NCI-H1105 treated with DMSO at 0.1 percent for 48 hours (cell line): Measurements from ENCODE around the gene LGR6.
"Not testable (repeated sequence)": the region's sequence is repeated elsewhere in the genome, so short reads cannot be mapped to it uniquely, and the experiment has no call there.

Experiments used
- DNase-seq: peaks from one replicate; lab custom pipeline; 2025; lab: John Stamatoyannopoulos, UW

LGR6 gene

DNA sequence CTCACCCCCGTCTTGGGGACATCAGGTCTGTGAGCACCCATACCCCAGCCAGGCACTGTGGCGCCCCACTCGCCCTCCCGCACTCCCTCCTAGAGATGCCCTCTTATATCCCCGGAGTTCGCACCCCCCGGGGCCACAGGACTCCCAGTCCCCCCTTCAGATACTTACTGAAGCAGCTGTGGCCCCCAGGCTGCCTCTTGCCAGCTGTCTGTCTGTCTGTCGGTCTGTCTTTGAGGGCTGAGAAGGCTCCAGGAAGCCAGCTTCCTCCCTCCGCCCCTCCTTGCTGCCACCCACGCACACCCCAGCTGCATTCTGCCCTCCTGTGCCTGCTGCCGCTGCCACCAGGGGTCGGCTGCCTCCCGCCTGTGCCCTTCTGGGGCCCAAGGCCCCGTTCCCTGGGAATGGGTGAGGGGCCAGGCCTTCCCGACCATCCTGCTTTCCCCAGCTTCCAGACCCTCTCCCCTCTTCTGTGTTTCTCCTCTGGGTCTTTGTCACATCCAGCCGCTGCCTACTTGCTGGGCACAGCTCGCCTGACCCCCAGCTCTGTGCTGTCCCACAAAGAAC, 33.1 kb upstream of the LGR6 start, which contains the start of gene PTPN7:
Gene PTPN7 (minus strand): TSS at position 226 of the 564 bp plus-strand sequence. CDS start 1,200 bp downstream, outside the sequence.
- no peak for DNase-seq

DNA sequence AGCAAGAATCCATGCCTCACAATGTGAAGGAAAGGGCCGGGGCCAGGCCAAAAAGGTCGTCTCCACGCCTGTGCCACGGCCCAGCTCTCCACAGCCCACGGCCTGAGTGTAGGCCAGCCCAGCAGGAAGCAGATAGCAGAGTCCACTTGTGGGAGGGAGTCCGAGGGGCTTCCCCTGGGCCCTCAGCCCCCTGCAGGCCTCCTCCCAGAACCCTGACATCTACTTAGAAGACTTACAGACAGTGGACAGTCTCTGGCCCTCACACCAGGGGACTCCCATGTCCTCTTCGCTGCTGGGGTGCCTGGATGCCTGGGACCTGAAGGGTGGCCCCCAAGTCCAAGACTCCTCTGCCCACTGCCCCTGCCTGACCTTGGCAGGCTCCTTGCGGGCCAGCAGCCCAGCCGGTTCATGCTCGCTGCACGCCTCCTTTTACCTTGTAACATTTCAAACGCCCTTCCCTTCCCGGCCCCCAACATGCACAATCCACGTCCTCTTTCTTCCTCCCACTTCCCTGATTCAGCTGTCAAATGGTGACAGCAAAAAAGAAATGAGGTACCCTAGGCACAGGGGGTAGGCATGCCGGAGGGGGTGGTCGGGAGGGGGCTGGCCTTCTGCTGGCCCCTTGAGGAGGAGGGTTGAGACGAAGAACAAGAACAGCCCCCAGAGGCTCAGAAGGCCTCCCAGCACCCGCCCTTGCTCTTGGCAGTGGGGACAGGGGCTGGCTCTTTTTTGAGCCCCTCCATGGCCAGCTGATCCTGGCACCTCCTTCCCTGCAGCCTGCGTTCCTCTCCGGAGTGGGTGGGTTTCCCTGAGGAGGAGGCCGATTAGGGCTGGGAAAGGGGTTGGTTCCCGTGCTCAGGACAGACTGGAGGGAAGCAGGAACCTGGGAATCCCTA, 32.2 kb upstream of the LGR6 start:
- no peak for DNase-seq

- no peak for DNase-seq
Observed at GRCh38 chr1:202162047-202162417, 31.6 kb upstream of the LGR6 start.

- no peak for DNase-seq
Observed at GRCh38 chr1:202162418-202163280, 30.9 kb upstream of the LGR6 start.

- DNase-seq: no peak
Observed at GRCh38 chr1:202163281-202164270, 30.0 kb upstream of the LGR6 start.

DNA sequence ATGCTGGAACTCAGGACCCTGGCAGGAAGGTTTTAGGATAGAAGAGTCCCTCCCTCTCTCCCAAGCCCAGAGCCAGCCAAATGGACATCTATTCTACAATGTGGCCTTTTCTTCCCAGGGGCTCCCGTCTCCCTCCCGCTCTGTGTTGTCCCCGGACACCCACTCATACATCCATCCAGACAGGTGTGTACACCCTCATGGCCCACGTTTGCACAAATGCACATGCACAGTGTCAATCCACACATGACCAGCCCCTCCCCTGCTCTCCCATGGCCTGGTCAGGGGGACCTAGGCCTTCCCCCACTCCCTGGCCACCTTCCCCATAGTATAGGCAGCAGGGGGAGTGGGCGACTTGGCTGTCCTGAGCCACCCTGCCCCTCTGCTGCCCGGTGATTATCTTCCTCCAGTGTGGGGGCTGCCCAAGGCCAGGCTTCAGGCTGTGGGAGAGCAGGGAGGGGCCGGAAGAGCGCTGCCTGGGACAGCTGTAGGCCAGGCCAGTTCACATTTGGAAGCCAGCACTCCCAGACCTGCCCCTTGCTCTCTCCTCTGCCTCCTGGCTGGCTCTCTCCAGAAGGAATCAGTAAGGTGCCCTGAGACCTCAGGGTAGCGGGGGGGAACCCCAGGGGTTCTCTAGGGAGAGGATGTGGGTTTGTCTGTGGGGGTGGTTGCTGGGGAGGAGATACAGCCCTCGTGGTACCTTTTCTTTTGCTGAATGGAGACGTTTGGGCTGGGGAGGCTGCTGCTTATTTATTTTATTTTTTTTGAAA, 29.1 kb upstream of the LGR6 start:
- DNase-seq: no peak

DNA sequence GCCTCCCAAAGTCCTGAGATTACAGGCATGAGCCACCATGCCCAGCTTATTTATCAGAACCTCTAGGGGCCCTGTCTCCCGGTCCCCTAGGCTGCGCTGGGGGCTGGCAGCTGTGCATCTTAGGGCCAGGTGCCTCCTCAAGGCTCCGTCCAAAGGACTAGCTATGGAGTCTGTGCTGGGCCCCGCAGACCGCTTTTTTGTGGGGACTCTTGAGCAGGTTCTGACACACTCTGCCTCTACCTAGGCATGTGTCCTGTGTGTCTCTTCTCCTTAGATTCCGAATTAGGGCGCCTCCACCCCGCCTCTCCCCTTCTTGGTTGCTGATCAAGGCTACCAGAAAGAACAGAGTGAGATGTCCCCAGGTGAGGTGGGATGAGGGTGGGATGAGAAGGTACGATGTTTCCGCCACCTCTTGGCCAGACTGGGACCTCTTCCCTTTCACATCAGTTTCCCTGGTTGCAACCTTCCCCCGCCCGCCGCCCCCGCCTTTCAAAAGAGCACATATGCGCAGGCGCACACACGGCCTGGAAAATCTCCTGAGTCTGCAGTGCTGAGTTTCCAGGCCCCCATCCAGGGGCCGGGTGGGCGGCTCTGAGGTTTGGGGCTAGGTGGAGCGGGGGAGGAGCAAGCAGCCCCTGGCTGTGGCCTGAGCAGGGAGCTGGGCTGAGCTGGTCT, 28.2 kb upstream of the LGR6 start:
- DNase-seq: no peak

DNA sequence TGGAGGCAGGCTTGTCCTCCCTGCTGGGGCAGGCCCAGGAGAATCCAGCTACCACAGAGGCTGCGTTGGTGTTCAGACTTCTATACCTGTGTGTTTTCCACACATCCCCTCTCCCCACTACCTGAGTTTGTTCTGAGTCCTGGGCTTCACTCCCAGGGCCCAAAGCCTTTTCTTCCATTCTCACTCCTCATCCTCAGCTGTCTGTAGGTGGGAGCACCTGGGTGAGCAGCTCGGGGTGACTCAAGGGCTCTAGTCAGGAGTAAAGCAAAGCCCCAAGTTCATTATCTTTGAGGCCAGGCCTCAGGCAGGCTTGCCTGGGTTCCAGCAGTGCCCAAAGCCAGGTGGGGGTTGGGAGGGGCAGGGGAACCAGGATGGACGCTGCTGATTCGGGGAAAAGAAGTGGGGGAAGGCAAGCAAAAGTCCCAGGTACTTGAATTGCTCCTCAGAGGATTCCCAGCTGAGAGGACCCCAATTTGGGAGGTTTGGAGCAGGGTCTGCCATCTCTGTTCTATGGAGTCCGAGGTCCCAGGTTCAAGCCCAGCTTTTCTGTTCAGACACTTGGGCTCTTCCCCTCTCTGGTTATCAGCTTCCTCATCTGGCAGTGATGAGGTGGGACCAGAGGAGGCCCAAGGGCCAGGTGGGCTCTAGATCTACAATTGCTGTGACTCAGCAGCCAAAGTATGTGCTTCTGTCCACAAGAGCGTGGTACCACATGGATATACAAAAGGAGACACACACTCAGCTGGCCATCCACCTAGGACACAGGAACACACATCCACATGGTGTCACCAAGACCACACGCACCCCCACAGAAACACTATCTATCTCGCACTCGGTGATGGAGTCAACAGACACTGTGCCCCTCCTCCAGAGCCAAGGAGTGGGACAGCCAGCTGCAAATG, 27.4 kb upstream of the LGR6 start:
- DNase-seq: no peak

- DNase-seq: not testable (repeated sequence)
Observed at GRCh38 chr1:202167054-202167453, 26.5 kb upstream of the LGR6 start.

- peak; percentile 48 for DNase-seq
Observed at GRCh38 chr1:202167708-202168415, 25.7 kb upstream of the LGR6 start.

DNA sequence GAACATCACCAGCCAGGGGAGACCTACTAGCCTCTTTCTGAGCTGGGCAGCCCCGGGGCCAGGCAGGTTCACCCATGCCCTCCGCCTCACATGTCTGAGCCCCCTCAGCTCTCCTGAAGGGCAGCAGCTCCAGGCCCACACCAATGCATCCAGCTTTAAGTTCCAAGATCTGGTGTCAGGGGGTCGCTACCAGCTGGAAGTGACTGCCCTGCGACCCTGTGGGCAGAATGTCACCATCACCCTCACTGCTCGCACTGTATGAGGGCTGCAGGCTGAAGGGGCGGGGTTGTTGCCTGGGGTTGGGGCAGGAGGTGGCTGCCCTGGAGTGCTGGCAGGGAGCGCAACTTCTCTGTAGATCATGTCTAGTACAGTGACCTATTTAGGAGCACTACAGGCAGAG, 24.7 kb upstream of the LGR6 start:
- DNase-seq: no peak

DNA sequence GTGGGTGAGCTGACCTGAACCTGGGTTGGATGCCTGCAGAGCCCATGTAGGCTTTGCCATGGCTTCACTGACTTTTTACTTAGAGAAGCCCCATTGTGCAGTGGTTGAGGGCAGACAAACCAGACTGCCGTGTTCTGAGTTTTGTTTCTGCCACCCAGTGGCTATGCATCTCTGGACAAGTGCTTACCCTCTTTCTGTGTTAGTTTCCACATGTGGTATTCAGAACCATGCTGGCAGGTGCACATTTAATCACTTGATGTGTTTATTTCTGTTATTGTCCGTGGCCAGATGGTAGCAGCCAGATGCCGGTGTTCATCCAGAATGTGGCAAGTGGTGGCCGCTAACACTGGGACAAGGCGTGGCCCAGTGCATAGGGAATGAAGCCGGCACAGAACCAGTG, 22.9 kb upstream of the LGR6 start:
- no peak for DNase-seq

- DNase-seq: no peak
Observed at GRCh38 chr1:202171292-202172014, 22.1 kb upstream of the LGR6 start.

DNA sequence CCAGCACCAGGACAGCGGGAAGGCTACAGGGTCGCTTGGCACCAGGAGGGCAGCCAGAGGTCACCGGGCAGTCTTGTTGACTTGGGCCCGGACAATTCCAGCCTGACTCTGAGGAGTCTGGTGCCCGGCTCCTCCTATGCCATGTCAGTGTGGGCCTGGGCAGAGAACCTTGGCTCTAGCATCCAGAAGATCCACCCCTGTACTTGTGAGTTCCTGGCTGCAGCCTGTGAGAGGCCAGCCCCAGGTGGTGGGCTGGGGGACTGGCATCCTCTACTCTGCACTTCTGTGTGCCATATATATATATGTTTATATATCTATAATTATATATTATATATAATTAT, 21.6 kb upstream of the LGR6 start:
- no peak for DNase-seq

DNA sequence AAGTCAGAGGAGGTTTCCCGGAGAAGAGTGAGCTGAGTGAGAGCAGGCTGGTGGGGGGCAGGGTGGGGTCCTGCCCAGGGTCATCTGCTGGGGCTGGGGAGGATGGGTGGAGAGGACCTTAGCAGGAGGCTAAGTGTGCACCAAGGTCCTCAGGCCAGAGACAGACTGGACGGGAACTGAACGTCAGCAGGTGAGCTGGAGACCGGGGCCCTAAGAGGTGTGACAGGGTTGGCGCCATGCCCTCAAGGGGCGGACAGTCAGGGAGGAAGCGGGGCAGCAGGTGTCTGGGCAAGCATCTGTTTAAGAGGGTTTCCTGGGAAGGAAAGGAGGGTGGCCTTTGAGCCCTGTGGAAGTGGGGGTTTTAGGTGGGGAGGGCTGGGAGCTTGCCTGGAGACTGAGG, 19.6 kb upstream of the LGR6 start:
- DNase-seq: no peak

DNA sequence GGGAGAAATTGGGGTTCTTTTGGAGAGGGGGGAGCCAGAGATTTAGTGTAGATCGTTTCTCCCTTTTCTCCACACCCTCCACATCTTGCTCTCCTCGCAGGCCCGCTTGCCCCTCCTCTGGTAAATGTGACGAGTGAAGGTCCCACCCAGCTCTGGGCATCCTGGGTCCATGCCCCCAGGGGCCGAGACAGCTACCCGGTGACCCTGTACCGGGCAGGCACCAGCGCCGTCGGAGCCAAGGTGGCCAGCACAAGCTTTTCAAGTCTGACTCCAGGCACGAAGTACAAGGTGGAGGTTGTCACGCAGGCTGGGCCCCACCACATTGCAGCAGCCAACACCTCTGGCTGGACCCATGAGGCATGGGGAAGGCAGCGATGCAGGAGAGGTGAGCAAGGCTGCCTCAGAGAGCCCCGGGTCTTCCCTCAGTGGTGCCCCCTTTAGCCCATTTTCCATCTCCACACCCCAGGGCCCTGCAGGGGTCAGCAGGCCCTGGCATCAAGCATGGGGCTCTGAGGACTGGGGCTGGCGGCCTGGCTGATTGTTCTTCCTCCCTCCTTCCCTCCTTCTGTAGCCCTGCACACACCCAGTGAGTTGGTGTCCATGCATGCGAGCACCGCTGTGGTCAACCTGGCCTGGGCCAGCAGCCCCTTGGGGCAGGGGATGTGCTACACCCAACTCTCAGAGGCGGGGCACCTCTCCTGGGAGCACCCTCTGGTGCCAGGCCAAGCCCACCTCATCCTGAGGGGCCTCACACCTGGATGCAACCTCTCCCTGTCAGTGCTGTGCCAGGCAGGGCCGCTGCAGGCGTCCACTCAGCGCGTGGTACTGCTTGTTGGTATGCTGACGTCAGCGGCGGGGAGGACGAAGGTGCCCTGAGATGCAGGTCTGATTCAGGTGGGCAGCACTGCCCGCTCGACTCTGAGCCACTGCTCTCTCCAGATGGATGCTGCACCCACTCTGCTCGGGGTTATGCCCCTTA, 16.4 kb upstream of the LGR6 start:
- DNase-seq: no peak
